Measurements from ENCODE around the gene MOSPD2. TPM values are rescaled to one million over a fixed set of nuclear protein-coding genes. Genes with fewer than 3 reads are reported as not detected.

MOSPD2 gene
- total RNA-seq, 2 donors from 2014 or later: 4.3 to 9.6 TPM

GRCh38 chrX:14886252-14886651 lies 13.0 kb downstream of the MOSPD2 start:
- no peaks in the 10 kb centered on the region for H3K27me3 ChIP-seq
- no peak for TF ChIP-seq CTCF (IDR thresholded peaks at IDR 0.05)
- no peak overlapping the region for H3K4me3 ChIP-seq
- DNase-seq (ENCODE audit: low spot score): no peak
- H3K36me3 ChIP-seq: no peaks in the 10 kb centered on the region
- no peak overlapping the region for H3K27ac ChIP-seq
- H3K4me1 ChIP-seq: no peaks in the 10 kb centered on the region
- H3K9me3 ChIP-seq: no peaks in the 10 kb centered on the region

- DNase-seq (ENCODE audit: low spot score): no peak
- H3K36me3 ChIP-seq: no peaks in the 10 kb centered on the region
- no peak overlapping the region for H3K27ac ChIP-seq
- no peak for TF ChIP-seq CTCF (IDR thresholded peaks at IDR 0.05)
- H3K27me3 ChIP-seq: no peaks in the 10 kb centered on the region
- H3K9me3 ChIP-seq: no peaks in the 10 kb centered on the region
- H3K4me3 ChIP-seq: no peak overlapping the region
- H3K4me1 ChIP-seq: no peaks in the 10 kb centered on the region
These were observed 23.1 kb downstream of the MOSPD2 start for GRCh38 chrX:14896273-14896672.

GRCh38 chrX:14897042-14897441 lies 23.8 kb downstream of the MOSPD2 start:
- H3K27ac ChIP-seq: no peak overlapping the region
- no peaks in the 10 kb centered on the region for H3K27me3 ChIP-seq
- H3K4me1 ChIP-seq: no peaks in the 10 kb centered on the region
- no peak overlapping the region for H3K4me3 ChIP-seq
- DNase-seq (ENCODE audit: low spot score): no peak
- no peaks in the 10 kb centered on the region for H3K9me3 ChIP-seq
- TF ChIP-seq CTCF (IDR thresholded peaks at IDR 0.05): no peak
- no peaks in the 10 kb centered on the region for H3K36me3 ChIP-seq

DNA sequence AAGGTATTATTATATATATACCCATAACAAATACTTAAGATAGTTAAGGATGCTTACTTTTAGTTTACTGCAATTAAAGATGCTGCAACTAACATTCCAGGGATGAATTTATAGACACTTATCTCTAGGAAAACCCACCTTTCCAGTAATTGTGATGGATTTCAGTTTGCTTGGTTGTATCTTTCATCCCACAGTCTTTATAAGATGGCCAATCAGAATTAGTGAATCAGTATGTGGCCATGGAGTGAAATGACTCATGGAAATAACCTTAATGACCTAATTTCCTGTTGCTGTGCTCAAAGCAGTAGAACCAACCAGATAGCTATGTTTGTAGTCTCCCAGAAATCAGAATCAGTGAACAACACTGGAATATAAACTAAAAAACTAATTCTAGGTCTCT lies 26.4 kb downstream of the MOSPD2 start:
- peaks cover 0 to 5% of the 10 kb centered on the region in 2 donors for H3K9me3 ChIP-seq
- no peak overlapping the region for H3K4me3 ChIP-seq
- H3K27ac ChIP-seq: no peak overlapping the region
- no peaks in the 10 kb centered on the region for H3K27me3 ChIP-seq
- H3K4me1 ChIP-seq: no peaks in the 10 kb centered on the region
- TF ChIP-seq CTCF (IDR thresholded peaks at IDR 0.05): no peak
- DNase-seq (ENCODE audit: low spot score): no peak
- no peaks in the 10 kb centered on the region for H3K36me3 ChIP-seq

DNA sequence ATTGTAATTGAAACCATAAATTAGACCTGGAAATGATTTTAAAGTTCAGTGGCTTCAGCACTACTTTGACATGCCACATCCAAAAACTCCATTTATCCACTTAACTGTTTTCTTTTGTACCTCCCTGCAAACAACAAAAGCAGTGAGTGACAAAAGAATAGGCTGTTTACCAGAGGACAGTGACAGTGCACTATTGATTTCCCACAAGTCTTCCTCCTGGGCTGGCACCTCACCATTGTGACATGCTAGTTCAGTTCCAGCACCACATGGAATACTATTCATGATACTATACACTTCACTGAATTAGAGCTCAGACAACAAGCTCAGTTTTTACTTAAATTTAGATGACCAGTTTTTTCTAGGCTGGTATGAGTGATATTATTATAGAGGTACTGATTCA lies 29.3 kb downstream of the MOSPD2 start:
- no peak for TF ChIP-seq CTCF (IDR thresholded peaks at IDR 0.05)
- no peak for DNase-seq (ENCODE audit: low spot score)
- Histone ChIP-seq H3K36me3 (no peaks in the 10 kb centered on the region), H3K27me3 (no peaks in the 10 kb centered on the region), H3K4me3 (no peak overlapping the region), H3K27ac (no peak overlapping the region), H3K4me1 (no peaks in the 10 kb centered on the region), H3K9me3 (peaks cover 0 to 9% of the 10 kb centered on the region in 2 donors)

- Histone ChIP-seq H3K27me3 (no peaks in the 10 kb centered on the region), H3K4me3 (no peak overlapping the region), H3K27ac (no peak overlapping the region), H3K4me1 (no peaks in the 10 kb centered on the region), H3K9me3 (peaks cover 0 to 9% of the 10 kb centered on the region in 2 donors), H3K36me3 (no peaks in the 10 kb centered on the region)
- no peak for DNase-seq (ENCODE audit: low spot score)
- TF ChIP-seq CTCF (IDR thresholded peaks at IDR 0.05): no peak
These were observed 30.7 kb downstream of the MOSPD2 start for GRCh38 chrX:14903891-14904290.
